ENCODE data around the gene CENPM.

Gene CENPM

DNA sequence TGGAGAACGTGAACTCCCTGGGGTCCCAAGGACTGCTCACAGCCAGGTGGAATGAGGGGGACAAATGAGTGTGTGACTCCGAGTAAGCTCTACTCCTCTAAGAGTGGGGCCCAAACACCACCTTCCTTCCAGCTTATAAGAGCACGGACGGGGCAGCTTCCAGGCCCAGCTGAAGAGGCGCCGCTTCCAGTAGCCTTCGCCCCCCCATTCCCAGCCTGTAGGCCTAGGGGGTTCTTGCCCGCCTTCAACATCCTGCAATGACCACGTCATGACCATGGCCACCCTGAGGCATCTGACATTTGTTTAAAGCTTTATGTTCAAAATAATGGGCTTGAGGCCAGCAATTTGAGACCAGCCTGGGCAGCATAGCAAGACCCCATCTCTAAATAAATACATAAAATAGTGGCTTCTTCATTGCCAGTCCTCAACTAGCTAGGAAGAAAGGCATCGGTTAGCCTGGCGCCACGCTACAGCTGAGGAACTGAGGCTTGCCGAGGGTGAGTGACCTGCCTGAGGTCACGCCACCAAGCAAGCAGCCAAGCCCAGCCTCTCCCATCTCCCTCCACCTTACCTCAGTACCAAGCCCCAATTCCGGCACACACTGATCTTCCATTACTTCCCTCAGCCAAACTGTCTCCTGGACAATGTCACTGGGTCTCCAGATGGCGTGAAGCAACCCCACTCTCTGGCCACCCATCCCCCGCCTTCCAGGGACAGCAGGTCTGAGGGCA is 12.5 kb downstream of the CENPM start:
- no peak overlapping the region for H3K4me2 ChIP-seq (ENCODE audit: low read length, poor library complexity, severe bottlenecking)
- H3K36me3 ChIP-seq (ENCODE audit: control insufficient read depth in 1 of 2, insufficient read depth in 2 of 2, low read depth in 1 of 2, low read length in 2 of 2) = peaks cover 0 to 6% of the 10 kb centered on the region in 2 experiments

DNA sequence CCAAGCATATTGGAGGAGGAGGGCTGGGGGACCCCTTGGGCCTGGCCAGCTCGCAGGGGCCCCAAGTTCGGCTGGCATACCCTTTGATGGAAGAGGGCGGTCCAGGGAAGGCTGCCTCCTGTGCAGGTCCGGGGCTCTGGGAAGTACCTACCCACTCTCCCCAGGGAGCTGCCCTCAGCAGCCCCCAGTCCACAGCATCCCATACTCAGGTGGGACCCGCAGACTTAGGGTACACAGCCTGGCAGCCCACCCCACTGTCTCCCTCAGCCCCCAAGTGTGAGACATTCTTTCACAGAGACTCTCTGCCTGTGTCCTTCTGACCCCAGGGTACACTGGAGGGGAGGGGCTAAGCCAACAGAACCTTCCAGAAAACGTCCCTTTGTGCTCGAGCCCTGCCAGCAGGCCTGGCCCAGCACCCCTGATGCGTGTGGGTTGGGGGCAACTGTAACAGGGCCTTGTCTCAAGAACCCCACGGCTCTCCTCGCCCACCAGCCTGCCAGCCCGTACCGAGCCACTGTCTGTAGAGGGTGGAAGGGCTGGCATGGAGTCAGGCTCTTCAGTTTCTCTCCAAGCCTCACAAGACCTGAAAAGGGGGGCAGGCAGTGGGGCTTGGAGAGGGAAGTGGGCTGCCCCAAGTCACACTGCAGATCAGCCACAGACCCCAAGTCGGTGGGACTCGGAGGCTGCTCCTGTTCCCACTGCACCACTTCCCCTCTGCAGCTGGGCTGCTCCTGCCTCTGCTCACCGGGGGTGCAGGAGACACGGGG is 13.4 kb downstream of the CENPM start:
- no peaks in the 10 kb centered on the region for H3K9me3 ChIP-seq (ENCODE audit: control insufficient read depth, low read length)
- H3K4ac ChIP-seq (ENCODE audit: low read depth in 1 of 2, low read length in 2 of 2) = no peak overlapping the region
- H3K27ac ChIP-seq (ENCODE audit: low read length, poor library complexity, severe bottlenecking) = no peak overlapping the region
- no peak overlapping the region for H3K4me2 ChIP-seq (ENCODE audit: low read length, poor library complexity, severe bottlenecking)
- no peak overlapping the region for H2BK12ac ChIP-seq (ENCODE audit: low read length in 2 of 2)
- peaks cover 0 to 1% of the 10 kb centered on the region in 2 experiments for H3K27me3 ChIP-seq (ENCODE audit: control insufficient read depth in 1 of 2, insufficient read depth in 1 of 2, low read length in 2 of 2)
- H3K79me1 ChIP-seq (replicated peaks; ENCODE audit: low read length, poor library complexity, severe bottlenecking) = peaks cover 2% of the 10 kb centered on the region
- no peak overlapping the region for H3K14ac ChIP-seq (ENCODE audit: low read length in 2 of 2)
- DNase-seq = no peak
- H3K9ac ChIP-seq (ENCODE audit: low read length) = no peak overlapping the region
- H3K23ac ChIP-seq (ENCODE audit: low read length in 2 of 2) = no peak overlapping the region
- no peak overlapping the region for H2AFZ ChIP-seq (ENCODE audit: low read depth, low read length)
- H2BK5ac ChIP-seq (ENCODE audit: low read depth, low read length, poor library complexity, severe bottlenecking) = no peak overlapping the region
- H3K18ac ChIP-seq (ENCODE audit: low read depth in 1 of 2, low read length in 2 of 2) = no peak overlapping the region
- no peak overlapping the region for H2BK120ac ChIP-seq (ENCODE audit: low read depth, low read length)
- no peaks in the 10 kb centered on the region for H3K36me3 ChIP-seq (ENCODE audit: control insufficient read depth in 1 of 2, insufficient read depth in 2 of 2, low read depth in 1 of 2, low read length in 2 of 2)
- H4K8ac ChIP-seq (ENCODE audit: low read length) = no peak overlapping the region
- H2BK15ac ChIP-seq (ENCODE audit: low read depth, poor library complexity, severe bottlenecking) = no peak overlapping the region
- H4K91ac ChIP-seq (ENCODE audit: low read length) = no peak overlapping the region
- no peak overlapping the region for H2AK5ac ChIP-seq (ENCODE audit: low read length, severe bottlenecking)
- no peak overlapping the region for H3K4me3 ChIP-seq (ENCODE audit: insufficient read depth in 1 of 2, low read depth in 1 of 2, low read length in 2 of 2)
- H3K4me1 ChIP-seq (ENCODE audit: control insufficient read depth, insufficient read depth, low read depth, low read length) = no peaks in the 10 kb centered on the region
- WGBS = 96% methylated on average over 13 of the region's 16 CpGs

More for the DNA sequence above, 12.5 kb downstream of the CENPM start:
- no peak overlapping the region for H2AFZ ChIP-seq (ENCODE audit: low read depth, low read length)
- no peak overlapping the region for H2BK120ac ChIP-seq (ENCODE audit: low read depth, low read length)
- no peak overlapping the region for H3K23ac ChIP-seq (ENCODE audit: low read length in 2 of 2)
- no peak overlapping the region for H2BK5ac ChIP-seq (ENCODE audit: low read depth, low read length, poor library complexity, severe bottlenecking)
- H3K18ac ChIP-seq (ENCODE audit: low read depth in 1 of 2, low read length in 2 of 2) = no peak overlapping the region
- no peak overlapping the region for H4K91ac ChIP-seq (ENCODE audit: low read length)
- 96% methylated on average over 17 of the region's 17 CpGs for WGBS
- H3K4me1 ChIP-seq (ENCODE audit: control insufficient read depth, insufficient read depth, low read depth, low read length) = peaks cover 8% of the 10 kb centered on the region
- no peak for DNase-seq
- no peak overlapping the region for H3K14ac ChIP-seq (ENCODE audit: low read length in 2 of 2)
- H3K4me3 ChIP-seq (ENCODE audit: insufficient read depth in 1 of 2, low read depth in 1 of 2, low read length in 2 of 2) = no peak overlapping the region
- H2BK12ac ChIP-seq (ENCODE audit: low read length in 2 of 2) = no peak overlapping the region
- no peaks in the 10 kb centered on the region for H3K9me3 ChIP-seq (ENCODE audit: control insufficient read depth, low read length)
- peaks cover 4% of the 10 kb centered on the region for H3K79me1 ChIP-seq (replicated peaks; ENCODE audit: low read length, poor library complexity, severe bottlenecking)
- no peak overlapping the region for H3K9ac ChIP-seq (ENCODE audit: low read length)
- no peak overlapping the region for H3K4ac ChIP-seq (ENCODE audit: low read depth in 1 of 2, low read length in 2 of 2)
- no peak overlapping the region for H3K27ac ChIP-seq (ENCODE audit: low read length, poor library complexity, severe bottlenecking)
- H2AK5ac ChIP-seq (ENCODE audit: low read length, severe bottlenecking) = no peak overlapping the region
- no peak overlapping the region for H4K8ac ChIP-seq (ENCODE audit: low read length)
- H2BK15ac ChIP-seq (ENCODE audit: low read depth, poor library complexity, severe bottlenecking) = no peak overlapping the region
- H3K27me3 ChIP-seq (ENCODE audit: control insufficient read depth in 1 of 2, insufficient read depth in 1 of 2, low read length in 2 of 2) = no peaks in the 10 kb centered on the region

GRCh38 chr22:41932353-41932752 is 14.6 kb downstream of the CENPM start:
- Histone ChIP-seq H3K4me2 (ENCODE audit: low read length, poor library complexity, severe bottlenecking) (no peak overlapping the region), H2BK120ac (ENCODE audit: low read depth, low read length) (no peak overlapping the region), H3K18ac (ENCODE audit: low read depth in 1 of 2, low read length in 2 of 2) (no peak overlapping the region), H4K91ac (ENCODE audit: low read length) (peak overlapping the region; percentile 18), H3K36me3 (ENCODE audit: control insufficient read depth in 1 of 2, insufficient read depth in 2 of 2, low read depth in 1 of 2, low read length in 2 of 2) (no peaks in the 10 kb centered on the region), H4K8ac (ENCODE audit: low read length) (no peak overlapping the region), H3K27ac (ENCODE audit: low read length, poor library complexity, severe bottlenecking) (no peak overlapping the region), H3K9ac (ENCODE audit: low read length) (no peak overlapping the region), H2AK5ac (ENCODE audit: low read length, severe bottlenecking) (no peak overlapping the region), H3K4me1 (ENCODE audit: control insufficient read depth, insufficient read depth, low read depth, low read length) (no peaks in the 10 kb centered on the region), H3K27me3 (ENCODE audit: control insufficient read depth in 1 of 2, insufficient read depth in 1 of 2, low read length in 2 of 2) (peaks cover 0 to 10% of the 10 kb centered on the region in 2 experiments), H3K4me3 (ENCODE audit: insufficient read depth in 1 of 2, low read depth in 1 of 2, low read length in 2 of 2) (no peak overlapping the region), H3K14ac (ENCODE audit: low read length in 2 of 2) (no peak overlapping the region), H2BK12ac (ENCODE audit: low read length in 2 of 2) (no peak overlapping the region), H2BK15ac (ENCODE audit: low read depth, poor library complexity, severe bottlenecking) (peak overlapping the region; percentile 2), H3K9me3 (ENCODE audit: control insufficient read depth, low read length) (no peaks in the 10 kb centered on the region), H2AFZ (ENCODE audit: low read depth, low read length) (no peak overlapping the region), H2BK5ac (ENCODE audit: low read depth, low read length, poor library complexity, severe bottlenecking) (no peak overlapping the region), H3K4ac (ENCODE audit: low read depth in 1 of 2, low read length in 2 of 2) (no peak overlapping the region), H3K23ac (ENCODE audit: low read length in 2 of 2) (no peak overlapping the region), H3K79me1 (replicated peaks; ENCODE audit: low read length, poor library complexity, severe bottlenecking) (no peaks in the 10 kb centered on the region)
- 97% methylated on average over 12 of the region's 12 CpGs for WGBS
- DNase-seq = no peak

DNA sequence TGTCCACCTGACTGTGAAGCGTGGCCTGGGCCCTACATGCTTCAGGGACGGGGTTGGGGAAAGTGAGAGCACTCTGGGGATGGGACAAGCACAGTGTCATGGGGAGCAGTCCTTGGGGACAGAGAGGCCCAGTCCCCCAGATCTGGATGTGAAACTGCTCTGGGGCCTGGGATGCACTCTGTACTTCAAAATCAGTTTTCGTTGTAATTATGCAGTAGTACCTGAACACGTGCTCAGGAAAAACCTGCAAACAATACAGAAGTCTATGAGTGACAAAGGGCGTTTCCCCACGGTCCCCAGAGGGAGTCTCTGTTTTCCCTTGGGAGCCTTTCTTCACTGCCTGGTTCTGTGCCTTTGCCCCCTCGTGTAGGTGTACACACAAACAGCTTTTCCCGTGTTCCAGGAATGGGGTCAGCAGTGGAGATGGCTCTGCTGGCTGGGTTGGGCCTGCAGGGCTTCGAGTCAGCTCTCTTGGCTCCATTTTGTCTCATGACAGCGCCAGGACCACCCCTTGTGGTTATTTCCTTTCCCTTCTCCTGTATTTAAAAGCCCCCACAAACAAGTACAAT is 15.2 kb downstream of the CENPM start:
- Histone ChIP-seq H2BK120ac (ENCODE audit: low read depth, low read length) (no peak overlapping the region), H3K9ac (ENCODE audit: low read length) (no peak overlapping the region), H3K4me1 (ENCODE audit: control insufficient read depth, insufficient read depth, low read depth, low read length) (no peaks in the 10 kb centered on the region), H2BK12ac (ENCODE audit: low read length in 2 of 2) (no peak overlapping the region), H3K4me2 (ENCODE audit: low read length, poor library complexity, severe bottlenecking) (no peak overlapping the region), H4K8ac (ENCODE audit: low read length) (no peak overlapping the region), H2AFZ (ENCODE audit: low read depth, low read length) (no peak overlapping the region), H3K36me3 (ENCODE audit: control insufficient read depth in 1 of 2, insufficient read depth in 2 of 2, low read depth in 1 of 2, low read length in 2 of 2) (no peaks in the 10 kb centered on the region), H3K14ac (ENCODE audit: low read length in 2 of 2) (no peak overlapping the region), H3K4me3 (ENCODE audit: insufficient read depth in 1 of 2, low read depth in 1 of 2, low read length in 2 of 2) (no peak overlapping the region), H3K27me3 (ENCODE audit: control insufficient read depth in 1 of 2, insufficient read depth in 1 of 2, low read length in 2 of 2) (peaks cover 0 to 13% of the 10 kb centered on the region in 2 experiments), H3K9me3 (ENCODE audit: control insufficient read depth, low read length) (no peaks in the 10 kb centered on the region), H4K91ac (ENCODE audit: low read length) (no peak overlapping the region), H3K18ac (ENCODE audit: low read depth in 1 of 2, low read length in 2 of 2) (no peak overlapping the region), H2AK5ac (ENCODE audit: low read length, severe bottlenecking) (no peak overlapping the region), H3K23ac (ENCODE audit: low read length in 2 of 2) (no peak overlapping the region), H3K79me1 (replicated peaks; ENCODE audit: low read length, poor library complexity, severe bottlenecking) (no peaks in the 10 kb centered on the region), H2BK15ac (ENCODE audit: low read depth, poor library complexity, severe bottlenecking) (no peak overlapping the region), H2BK5ac (ENCODE audit: low read depth, low read length, poor library complexity, severe bottlenecking) (no peak overlapping the region), H3K4ac (ENCODE audit: low read depth in 1 of 2, low read length in 2 of 2) (no peak overlapping the region), H3K27ac (ENCODE audit: low read length, poor library complexity, severe bottlenecking) (no peak overlapping the region)
- no peak for DNase-seq
- 88% methylated on average over 10 of the region's 10 CpGs for WGBS

Data from mesenchymal stem cell (in vitro differentiated cells and primary cell).